ENCODE measurements around the gene TFB1M.

DNA sequence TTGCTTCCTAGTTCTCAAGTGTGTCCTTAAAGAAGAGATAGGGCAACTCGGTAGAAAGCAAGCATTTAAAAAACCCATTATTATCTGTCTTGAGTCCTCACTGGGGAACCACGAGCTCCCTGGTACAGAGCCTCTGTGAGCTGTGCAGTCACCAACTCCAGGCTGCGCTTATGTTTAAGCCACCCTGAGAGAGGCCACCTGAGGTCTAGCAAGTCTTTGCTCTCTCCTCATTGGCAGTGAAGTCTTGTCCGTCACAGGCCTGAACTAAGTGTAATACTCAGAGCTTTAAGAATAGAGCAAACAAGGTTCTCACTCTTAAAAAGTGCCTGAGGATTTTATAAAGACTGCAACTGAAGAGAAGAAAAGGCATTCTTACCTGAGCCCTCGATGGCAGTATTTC lies 54.4 kb downstream of the TFB1M start:
- no peak for TF ChIP-seq EZH2 (IDR thresholded peaks at IDR 0.05; ENCODE audit: borderline replicate concordance)
- TF ChIP-seq, protein P1, sequence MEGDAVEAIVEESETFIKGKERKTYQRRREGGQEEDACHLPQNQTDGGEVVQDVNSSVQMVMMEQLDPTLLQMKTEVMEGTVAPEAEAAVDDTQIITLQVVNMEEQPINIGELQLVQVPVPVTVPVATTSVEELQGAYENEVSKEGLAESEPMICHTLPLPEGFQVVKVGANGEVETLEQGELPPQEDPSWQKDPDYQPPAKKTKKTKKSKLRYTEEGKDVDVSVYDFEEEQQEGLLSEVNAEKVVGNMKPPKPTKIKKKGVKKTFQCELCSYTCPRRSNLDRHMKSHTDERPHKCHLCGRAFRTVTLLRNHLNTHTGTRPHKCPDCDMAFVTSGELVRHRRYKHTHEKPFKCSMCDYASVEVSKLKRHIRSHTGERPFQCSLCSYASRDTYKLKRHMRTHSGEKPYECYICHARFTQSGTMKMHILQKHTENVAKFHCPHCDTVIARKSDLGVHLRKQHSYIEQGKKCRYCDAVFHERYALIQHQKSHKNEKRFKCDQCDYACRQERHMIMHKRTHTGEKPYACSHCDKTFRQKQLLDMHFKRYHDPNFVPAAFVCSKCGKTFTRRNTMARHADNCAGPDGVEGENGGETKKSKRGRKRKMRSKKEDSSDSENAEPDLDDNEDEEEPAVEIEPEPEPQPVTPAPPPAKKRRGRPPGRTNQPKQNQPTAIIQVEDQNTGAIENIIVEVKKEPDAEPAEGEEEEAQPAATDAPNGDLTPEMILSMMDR (IDR thresholded peaks at IDR 0.05; ENCODE audit: poor library complexity): no peak

Measured in hepatocyte (in vitro differentiated cells).